ENCODE data around the gene KCNG2. TPM values are rescaled to one million over a fixed set of nuclear protein-coding genes. Genes with fewer than 3 reads are reported as not detected.
A peak's percentile ranks its signal among the peaks of the same experiment; 100 is the strongest.

The KCNG2 gene
- total and polyA plus RNA-seq, 2 of the 13 experiments (the other 11 are each of a cell fraction or from before 2014, with no cell fraction given), result not detected

- POLR2A ChIA-PET, result no interaction called here
These were observed 27.8 kb upstream of the KCNG2 start for GRCh38 chr18:79769698-79770500.

GRCh38 chr18:79770501-79770815 lies 27.3 kb upstream of the KCNG2 start:
- no peak for FAIRE-seq
- intact Hi-C loops (cut with micrococcal nuclease; ENCODE audit: unreplicated experiment), result no loop called here

More at GRCh38 chr18:79769698-79770500, 27.8 kb upstream of the KCNG2 start:
- no peak overlapping the region for H3K9ac ChIP-seq (ENCODE audit: insufficient read depth, low read depth, low read length)
- H3K79me2 ChIP-seq (ENCODE audit: insufficient read depth, low read length), result no peaks in the 10 kb centered on the region
- FAIRE-seq (no peak), DNase-seq (ENCODE audit: low spot score) (no peak), ATAC-seq (no peak)
- H3K4me2 ChIP-seq (ENCODE audit: low read depth, low read length), result no peak overlapping the region
- intact Hi-C loops (cut with micrococcal nuclease; ENCODE audit: unreplicated experiment), result no loop called here
- CTCF ChIA-PET (ENCODE audit: low intra/inter-chr PET ratio, low total read pairs), result no interaction called here
- no peaks in the 10 kb centered on the region for H3K9me3 ChIP-seq (ENCODE audit: low read length)
- H3K27me3 ChIP-seq (ENCODE audit: control insufficient read depth in 1 of 2, insufficient read depth in 2 of 2, low read length in 2 of 2), result peaks cover 4 to 63% of the 10 kb centered on the region in 2 experiments; a peak in 4 of 5 replicates
- no peaks in the 10 kb centered on the region for H3K4me1 ChIP-seq (ENCODE audit: insufficient read depth, low read length)
- 71% methylated on average over 26 of the region's 31 CpGs for WGBS (ENCODE audit: low lambda C conversion rate)
- H2AFZ ChIP-seq (ENCODE audit: low read length), result no peak overlapping the region
- H3K36me3 ChIP-seq (replicated peaks in 1 of 2; ENCODE audit: control insufficient read depth in 1 of 2, insufficient read depth in 2 of 2, low read length in 2 of 2), result no peaks in the 10 kb centered on the region
- no TSS peak for BruUV-seq (replicated peaks)
- in situ Hi-C loops (cut with HindIII; ENCODE audit: extremely low pct_ligation_motif_present, low pct_unique_long_range_greater_than_20kb), result no loop called here
- H4K20me1 ChIP-seq (ENCODE audit: insufficient read depth, low read length), result no peaks in the 10 kb centered on the region
- TF ChIP-seq ZNF12 (CRISPR knock-in tag; IDR thresholded peaks at IDR 0.05) (peak; percentile 93), ZNF18 (CRISPR knock-in tag; IDR thresholded peaks at IDR 0.05; ENCODE audit: insufficient replicate concordance) (no peak)
- H3K4me3 ChIP-seq (replicated peaks in 1 of 3; ENCODE audit: insufficient read depth in 1 of 3, low read depth in 2 of 3, low read length in 3 of 3), result no peak overlapping the region
- H3K27ac ChIP-seq (ENCODE audit: extremely low read length, insufficient read depth, low read length), result no peak overlapping the region

More at GRCh38 chr18:79770501-79770815, 27.3 kb upstream of the KCNG2 start:
- ChIA-PET POLR2A (no interaction called here), CTCF (ENCODE audit: low intra/inter-chr PET ratio, low total read pairs) (no interaction called here)
- no peaks in the 10 kb centered on the region for H4K20me1 ChIP-seq (ENCODE audit: insufficient read depth, low read length)
- H3K4me2 ChIP-seq (ENCODE audit: low read depth, low read length), result no peak overlapping the region
- 8% methylated on average over 6 of the region's 11 CpGs for WGBS (ENCODE audit: low lambda C conversion rate)
- H3K27me3 ChIP-seq (ENCODE audit: control insufficient read depth in 1 of 2, insufficient read depth in 2 of 2, low read length in 2 of 2), result peaks cover 5 to 68% of the 10 kb centered on the region in 2 experiments; a peak in 4 of 5 replicates
- H3K4me3 ChIP-seq (replicated peaks in 1 of 3; ENCODE audit: insufficient read depth in 1 of 3, low read depth in 2 of 3, low read length in 3 of 3), result no peak overlapping the region
- no TSS peak for BruUV-seq (replicated peaks)
- no peaks in the 10 kb centered on the region for H3K36me3 ChIP-seq (replicated peaks in 1 of 2; ENCODE audit: control insufficient read depth in 1 of 2, insufficient read depth in 2 of 2, low read length in 2 of 2)
- in situ Hi-C loops (cut with HindIII; ENCODE audit: extremely low pct_ligation_motif_present, low pct_unique_long_range_greater_than_20kb), result no loop called here
- H3K9me3 ChIP-seq (ENCODE audit: low read length), result no peaks in the 10 kb centered on the region
- H2AFZ ChIP-seq (ENCODE audit: low read length), result no peak overlapping the region
- no peaks in the 10 kb centered on the region for H3K79me2 ChIP-seq (ENCODE audit: insufficient read depth, low read length)
- TF ChIP-seq ZNF136 (CRISPR knock-in tag; IDR thresholded peaks at IDR 0.05; ENCODE audit: low read depth) (no peak), STAT5B (CRISPR knock-in tag; IDR thresholded peaks at IDR 0.05) (no peak), WIZ (CRISPR knock-in tag; IDR thresholded peaks at IDR 0.05) (no peak), ZNF33B (CRISPR knock-in tag; IDR thresholded peaks at IDR 0.05) (no peak), CTCF (CRISPR knock-in tag; IDR thresholded peaks at IDR 0.05) (no peak), GLMP (CRISPR knock-in tag; IDR thresholded peaks at IDR 0.05; ENCODE audit: borderline replicate concordance) (no peak), ZNF781 (CRISPR knock-in tag; IDR thresholded peaks at IDR 0.05; ENCODE audit: borderline replicate concordance, not compliant biosample characterization) (no peak)
- no peak overlapping the region for H3K9ac ChIP-seq (ENCODE audit: insufficient read depth, low read depth, low read length)
- ATAC-seq (no peak; the same call in 1 of the 3 replicates), DNase-seq (ENCODE audit: low spot score) (no peak)
- no peak overlapping the region for H3K27ac ChIP-seq (ENCODE audit: extremely low read length, insufficient read depth, low read length)
- no peaks in the 10 kb centered on the region for H3K4me1 ChIP-seq (ENCODE audit: insufficient read depth, low read length)

Data from HepG2 (cell line).